ENCODE data around the gene CD59. TPM values are rescaled to one million over a fixed set of nuclear protein-coding genes. Genes with fewer than 3 reads are reported as not detected.

The CD59 gene
- total and polyA plus RNA-seq, 10 of the 15 experiments (the other 5 are each of a cell fraction or from before 2014, with no cell fraction given) = 55.5 to 256 (median 181) TPM

- 0 out of 2 replicates have a peak, but pooled peaks have one; percentile 23 for TF ChIP-seq CREB1 (IDR thresholded peaks at IDR 0.05; ENCODE audit: low read depth)
- no peak for TF ChIP-seq ZNF622 (IDR thresholded peaks at IDR 0.05)
- TF ChIP-seq PKNOX1 (IDR thresholded peaks at IDR 0.05) = peak; percentile 88
- peak; percentile 61 for TF ChIP-seq NKRF (conservative IDR thresholded peaks at IDR 0.05)
- TF ChIP-seq KLF5 (IDR thresholded peaks at IDR 0.05; ENCODE audit: partially characterized antibody) = no peak
- TF ChIP-seq MTA2 (IDR thresholded peaks at IDR 0.05; ENCODE audit: low read depth) = 0 out of 2 replicates have a peak, but pooled peaks have one; percentile 24
- TF ChIP-seq SIN3A (IDR thresholded peaks at IDR 0.05; ENCODE audit: low read depth, low read length) = no peak
- no peak for TF ChIP-seq CBX3 (IDR thresholded peaks at IDR 0.05; ENCODE audit: borderline replicate concordance, low read depth)
- TF ChIP-seq, protein P1, sequence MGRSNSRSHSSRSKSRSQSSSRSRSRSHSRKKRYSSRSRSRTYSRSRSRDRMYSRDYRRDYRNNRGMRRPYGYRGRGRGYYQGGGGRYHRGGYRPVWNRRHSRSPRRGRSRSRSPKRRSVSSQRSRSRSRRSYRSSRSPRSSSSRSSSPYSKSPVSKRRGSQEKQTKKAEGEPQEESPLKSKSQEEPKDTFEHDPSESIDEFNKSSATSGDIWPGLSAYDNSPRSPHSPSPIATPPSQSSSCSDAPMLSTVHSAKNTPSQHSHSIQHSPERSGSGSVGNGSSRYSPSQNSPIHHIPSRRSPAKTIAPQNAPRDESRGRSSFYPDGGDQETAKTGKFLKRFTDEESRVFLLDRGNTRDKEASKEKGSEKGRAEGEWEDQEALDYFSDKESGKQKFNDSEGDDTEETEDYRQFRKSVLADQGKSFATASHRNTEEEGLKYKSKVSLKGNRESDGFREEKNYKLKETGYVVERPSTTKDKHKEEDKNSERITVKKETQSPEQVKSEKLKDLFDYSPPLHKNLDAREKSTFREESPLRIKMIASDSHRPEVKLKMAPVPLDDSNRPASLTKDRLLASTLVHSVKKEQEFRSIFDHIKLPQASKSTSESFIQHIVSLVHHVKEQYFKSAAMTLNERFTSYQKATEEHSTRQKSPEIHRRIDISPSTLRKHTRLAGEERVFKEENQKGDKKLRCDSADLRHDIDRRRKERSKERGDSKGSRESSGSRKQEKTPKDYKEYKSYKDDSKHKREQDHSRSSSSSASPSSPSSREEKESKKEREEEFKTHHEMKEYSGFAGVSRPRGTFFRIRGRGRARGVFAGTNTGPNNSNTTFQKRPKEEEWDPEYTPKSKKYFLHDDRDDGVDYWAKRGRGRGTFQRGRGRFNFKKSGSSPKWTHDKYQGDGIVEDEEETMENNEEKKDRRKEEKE (IDR thresholded peaks at IDR 0.05) = no peak
- peak; percentile 53; the same call in 1 of the 2 replicates for TF ChIP-seq RELB (IDR thresholded peaks at IDR 0.05; ENCODE audit: low read depth)
- peak; percentile 24 for TF ChIP-seq PBX3 (IDR thresholded peaks at IDR 0.05; ENCODE audit: insufficient replicate concordance, low read depth, low read length)
- no peak for TF ChIP-seq ZNF207 (IDR thresholded peaks at IDR 0.05; ENCODE audit: borderline replicate concordance)
- peak in 1 of 2 experiments; percentile 28; a peak in 1 of 4 replicates for TF ChIP-seq ETV6 (conservative IDR thresholded peaks at IDR 0.05 in 1 of 2, IDR thresholded peaks at IDR 0.05 in 1 of 2; ENCODE audit: borderline replicate concordance in 1 of 2, low read depth in 1 of 2)
- TF ChIP-seq POLR2A (IDR thresholded peaks at IDR 0.05; ENCODE audit: low read depth, low read length) = no peak
- 0 out of 2 replicates have a peak, but pooled peaks have one; percentile 45 for TF ChIP-seq MEF2A (IDR thresholded peaks at IDR 0.05; ENCODE audit: insufficient read depth, low read depth, low read length)
Measured at GRCh38 chr11:33735271-33736147, 714 bp downstream of the CD59 start (continued).
